Measurements from ENCODE around the gene ATP11A. TPM values are rescaled to one million over a fixed set of nuclear protein-coding genes. Genes with fewer than 3 reads are reported as not detected.

ATP11A gene
- total and polyA plus RNA-seq, 10 donors, result 2.7 to 91.3 (median 59.1) TPM

DNA sequence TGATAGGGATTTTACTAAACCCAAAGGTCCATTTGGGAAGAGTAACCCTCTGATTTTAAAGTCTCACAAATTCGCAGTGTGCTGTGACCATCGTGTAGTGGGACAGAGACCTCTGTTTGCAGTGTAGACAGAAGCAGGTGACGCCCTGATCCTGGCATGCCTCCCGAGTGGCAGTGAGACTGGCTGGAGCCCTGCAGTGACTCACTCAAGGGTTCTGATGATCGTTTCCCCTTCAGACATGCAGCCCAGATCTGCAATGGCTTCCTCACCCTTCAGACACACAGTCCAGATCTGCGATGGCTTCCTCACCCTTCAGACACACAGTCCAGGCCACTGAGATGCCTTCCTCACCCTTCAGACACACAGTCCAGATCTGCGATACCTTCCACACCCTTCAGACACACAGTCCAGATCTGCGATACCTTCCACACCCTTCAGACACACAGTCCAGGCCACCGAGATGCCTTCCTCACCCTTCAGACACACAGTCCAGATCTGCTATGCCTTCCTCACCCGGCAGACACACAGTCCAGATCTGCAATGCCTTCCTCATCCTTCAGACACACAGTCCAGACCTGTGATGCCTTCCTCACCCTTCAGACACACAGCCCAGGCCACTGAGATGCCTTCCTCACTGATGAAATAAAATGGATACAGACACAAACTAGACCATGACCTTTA is 125.2 kb downstream of the ATP11A start:
- Histone ChIP-seq H3K27ac (no peak overlapping the region), H3K27me3 (replicated peaks in 1 of 7) (no peaks in the 10 kb centered on the region), H3K9me3 (peaks cover 0 to 8% (median 0%) of the 10 kb centered on the region in 8 donors), H3K4me3 (no peak overlapping the region), H3K36me3 (peaks cover 0 to 100% (median 47%) of the 10 kb centered on the region in 6 donors), H3K4me1 (peaks cover 0 to 10% (median 0%) of the 10 kb centered on the region in 6 donors)
- TF ChIP-seq POLR2A (IDR thresholded peaks at IDR 0.05) (no peak), POLR2AphosphoS5 (IDR thresholded peaks at IDR 0.05) (no peak)
- TF ChIP-seq, protein P1, sequence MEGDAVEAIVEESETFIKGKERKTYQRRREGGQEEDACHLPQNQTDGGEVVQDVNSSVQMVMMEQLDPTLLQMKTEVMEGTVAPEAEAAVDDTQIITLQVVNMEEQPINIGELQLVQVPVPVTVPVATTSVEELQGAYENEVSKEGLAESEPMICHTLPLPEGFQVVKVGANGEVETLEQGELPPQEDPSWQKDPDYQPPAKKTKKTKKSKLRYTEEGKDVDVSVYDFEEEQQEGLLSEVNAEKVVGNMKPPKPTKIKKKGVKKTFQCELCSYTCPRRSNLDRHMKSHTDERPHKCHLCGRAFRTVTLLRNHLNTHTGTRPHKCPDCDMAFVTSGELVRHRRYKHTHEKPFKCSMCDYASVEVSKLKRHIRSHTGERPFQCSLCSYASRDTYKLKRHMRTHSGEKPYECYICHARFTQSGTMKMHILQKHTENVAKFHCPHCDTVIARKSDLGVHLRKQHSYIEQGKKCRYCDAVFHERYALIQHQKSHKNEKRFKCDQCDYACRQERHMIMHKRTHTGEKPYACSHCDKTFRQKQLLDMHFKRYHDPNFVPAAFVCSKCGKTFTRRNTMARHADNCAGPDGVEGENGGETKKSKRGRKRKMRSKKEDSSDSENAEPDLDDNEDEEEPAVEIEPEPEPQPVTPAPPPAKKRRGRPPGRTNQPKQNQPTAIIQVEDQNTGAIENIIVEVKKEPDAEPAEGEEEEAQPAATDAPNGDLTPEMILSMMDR (IDR thresholded peaks at IDR 0.05 in 8 of 11, conservative IDR thresholded peaks at IDR 0.05 in 3 of 11), result no peak
- no peak for DNase-seq
- 82 to 98% (median 89%) methylated on average over 10 of the region's 10 CpGs for WGBS, 5 donors
- intact Hi-C loops (cut with DNase I; ENCODE audit: low total_unique reads), result no loop called here

DNA sequence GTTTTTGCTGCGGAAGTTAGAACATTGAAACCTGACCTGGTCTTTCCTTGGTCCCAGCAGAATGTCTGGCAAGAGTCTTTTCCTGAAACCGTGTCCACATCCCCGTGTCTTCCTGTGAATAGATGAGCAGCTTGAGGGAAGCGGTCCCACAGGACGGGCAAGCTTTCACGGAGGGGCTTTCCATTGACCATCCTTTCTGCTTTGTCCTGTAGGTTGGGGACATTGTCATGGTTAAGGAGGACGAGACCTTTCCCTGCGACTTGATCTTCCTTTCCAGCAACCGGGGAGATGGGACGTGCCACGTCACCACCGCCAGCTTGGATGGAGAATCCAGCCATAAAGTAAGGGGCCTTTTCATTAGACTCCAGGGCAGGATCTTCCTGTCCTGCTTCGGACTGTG is 126.0 kb downstream of the ATP11A start:
- 94 to 95% (median 95%) methylated on average over 13 of the region's 13 CpGs for WGBS, 5 donors
- H3K36me3 ChIP-seq, result peaks cover 0 to 100% (median 48%) of the 10 kb centered on the region in 6 donors
- TF ChIP-seq POLR2AphosphoS5 (IDR thresholded peaks at IDR 0.05) (no peak), POLR2A (IDR thresholded peaks at IDR 0.05) (no peak)
- TF ChIP-seq, protein P1 (IDR thresholded peaks at IDR 0.05 in 8 of 11, conservative IDR thresholded peaks at IDR 0.05 in 3 of 11), result no peak
- intact Hi-C loops (cut with DNase I; ENCODE audit: low total_unique reads), result no loop called here
- peaks cover 0 to 10% (median 0%) of the 10 kb centered on the region in 6 donors for H3K4me1 ChIP-seq
- H3K27ac ChIP-seq, result no peak overlapping the region
- DNase-seq, result no peak
- peaks cover 0 to 8% (median 0%) of the 10 kb centered on the region in 8 donors for H3K9me3 ChIP-seq
- H3K27me3 ChIP-seq (replicated peaks in 1 of 7), result no peaks in the 10 kb centered on the region
- H3K4me3 ChIP-seq, result no peak overlapping the region

DNA sequence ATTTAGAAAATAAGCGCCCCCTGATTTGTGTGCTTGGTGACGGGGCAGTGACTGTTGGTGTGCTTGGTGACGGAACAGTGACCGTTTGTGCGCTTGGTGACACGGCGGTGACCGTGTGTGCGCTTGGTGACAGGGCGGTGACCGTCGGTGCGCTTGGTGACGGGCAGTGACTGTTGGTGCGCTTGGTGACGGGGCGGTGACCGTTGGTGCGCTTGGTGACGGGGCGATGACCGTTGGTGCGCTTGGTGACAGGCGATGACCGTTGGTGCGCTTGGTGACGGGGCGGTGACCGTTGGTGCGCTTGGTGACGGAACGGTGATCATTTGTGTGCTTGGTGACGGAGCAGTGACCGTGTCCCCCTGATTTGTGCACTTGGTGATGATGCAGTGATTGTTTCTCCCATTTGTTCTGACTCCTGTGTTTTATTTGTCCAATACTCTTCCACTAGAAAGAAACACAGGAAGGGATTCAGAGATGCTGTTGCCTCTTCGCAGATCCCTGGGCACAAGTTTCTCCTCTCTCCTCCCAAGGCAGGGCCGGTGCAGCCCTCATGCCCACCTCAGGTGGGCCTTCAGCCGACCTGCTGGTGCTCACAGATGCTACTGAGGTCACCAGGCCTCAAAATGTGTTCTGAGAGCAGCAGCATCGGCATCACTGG is 128.3 kb downstream of the ATP11A start:
- Histone ChIP-seq H3K36me3 (peaks cover 0 to 100% (median 54%) of the 10 kb centered on the region in 6 donors), H3K4me1 (no peaks in the 10 kb centered on the region)
- TF ChIP-seq POLR2A (IDR thresholded peaks at IDR 0.05), result no peak
- TF ChIP-seq, protein P1 (IDR thresholded peaks at IDR 0.05 in 8 of 11, conservative IDR thresholded peaks at IDR 0.05 in 3 of 11), result no peak
- no peak for TF ChIP-seq POLR2AphosphoS5 (IDR thresholded peaks at IDR 0.05)

DNA sequence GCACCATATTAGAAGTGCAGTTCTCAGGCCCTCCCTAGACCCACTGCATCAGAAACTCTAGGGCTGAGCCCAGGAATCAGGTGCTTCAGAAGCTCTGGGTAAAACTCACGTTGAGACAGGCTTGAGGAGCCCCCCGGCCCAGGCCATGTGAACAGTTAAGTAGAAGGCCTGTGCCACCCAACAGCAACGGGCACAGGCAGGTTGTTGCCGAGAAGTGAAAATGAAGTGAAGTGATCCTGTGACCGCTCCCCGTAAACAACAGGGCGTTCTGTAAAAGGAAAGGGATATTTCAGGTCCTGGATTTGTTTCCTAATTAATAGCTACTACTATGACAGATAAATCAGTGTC is 128.8 kb downstream of the ATP11A start:
- Histone ChIP-seq H3K36me3 (peaks cover 0 to 100% (median 59%) of the 10 kb centered on the region in 6 donors), H3K9me3 (peaks cover 0 to 2% (median 0%) of the 10 kb centered on the region in 8 donors), H3K27ac (no peak overlapping the region), H3K27me3 (replicated peaks in 1 of 7) (no peaks in the 10 kb centered on the region), H3K4me1 (no peaks in the 10 kb centered on the region), H3K4me3 (no peak overlapping the region)
- TF ChIP-seq POLR2A (IDR thresholded peaks at IDR 0.05), result no peak
- TF ChIP-seq POLR2AphosphoS5 (IDR thresholded peaks at IDR 0.05), result no peak
- TF ChIP-seq, protein P1 (IDR thresholded peaks at IDR 0.05 in 8 of 11, conservative IDR thresholded peaks at IDR 0.05 in 3 of 11), result no peak
- WGBS, 5 donors, result 84 to 98% (median 93%) methylated on average over 7 of the region's 7 CpGs
- intact Hi-C loops (cut with DNase I; ENCODE audit: low total_unique reads), result no loop called here
- DNase-seq, result no peak

More for the DNA sequence above, 128.3 kb downstream of the ATP11A start:
- intact Hi-C loops (cut with DNase I; ENCODE audit: low total_unique reads), result no loop called here
- Histone ChIP-seq H3K27ac (no peak overlapping the region), H3K4me3 (no peak overlapping the region), H3K9me3 (peaks cover 0 to 7% (median 0%) of the 10 kb centered on the region in 8 donors), H3K27me3 (replicated peaks in 1 of 7) (no peaks in the 10 kb centered on the region)
- WGBS, 5 donors, result 95 to 98% (median 96%) methylated on average over 37 to 38 of the region's 38 CpGs
- DNase-seq, result no peak
